BE2C (cell line): ENCODE measurements around the gene CFAP57.

Source experiments
- DNase-seq: peaks from one replicate; pipeline ENCODE4 v3.0.0-alpha.2; 2020
- H3K27me3 ChIP-seq: fragments of 250-450 bp; sonication (Bioruptor Pico); 2 replicates; pipeline ENCODE4 v1.5.1; 2020; ENCODE audit warnings: mild to moderate bottlenecking
- H3K36me3 ChIP-seq: fragments of 250-450 bp; sonication (Bioruptor Pico); 2 replicates; pipeline ENCODE4 v1.5.1; 2020; ENCODE audit warnings: mild to moderate bottlenecking
- H3K4me1 ChIP-seq: fragments of 250-450 bp; sonication (Bioruptor Pico); 2 replicates; pipeline ENCODE4 v1.5.1; 2020
- H3K4me3 ChIP-seq: 2 replicates; pipeline ENCODE4 v1.5.1; 2011; ENCODE audit warnings: low read depth, low read length
- H3K9me3 ChIP-seq: fragments of 250-450 bp; sonication (Bioruptor Pico); 2 replicates; pipeline ENCODE4 v1.5.1; 2020
- CTCF ChIP-seq: IDR thresholded peaks from 2 replicates; pipeline ENCODE4 v1.5.1; 2012; ENCODE audit warnings: mild to moderate bottlenecking, low read depth, low read length

CFAP57 gene

GRCh38 chr1:43302721-43303470, 130.8 kb downstream of the CFAP57 start:
- H3K4me1 ChIP-seq = no peaks in the 10 kb centered on the region
- no peak for DNase-seq
- H3K9me3 ChIP-seq = no peaks in the 10 kb centered on the region
- H3K36me3 ChIP-seq = no peaks in the 10 kb centered on the region
- no peaks in the 10 kb centered on the region for H3K27me3 ChIP-seq
- no peak overlapping the region for H3K4me3 ChIP-seq
- TF ChIP-seq CTCF = no peak

GRCh38 chr1:43303471-43304313, 131.6 kb downstream of the CFAP57 start:
- TF ChIP-seq CTCF = no peak
- Histone ChIP-seq H3K27me3 (no peaks in the 10 kb centered on the region), H3K9me3 (no peaks in the 10 kb centered on the region), H3K4me3 (no peak overlapping the region), H3K4me1 (no peaks in the 10 kb centered on the region), H3K36me3 (no peaks in the 10 kb centered on the region)
- no peak for DNase-seq
